GM23338 (cell line): Measurements from ENCODE around the gene NR5A2. TPM values are rescaled to one million over a fixed set of nuclear protein-coding genes. Genes with fewer than 3 reads are reported as not detected.

Source experiments
- ATAC-seq: fragments of 200-7000 bp; cut with Tn5 transposase; 3 replicates; pipeline ENCODE4 v1.9.1; 2020
- DNase-seq: peaks from one replicate; pipeline ENCODE4 v3.0.0-alpha.2; 2015; ENCODE audit warnings: low spot score
- H2AFZ ChIP-seq: fragments of 200-600 bp; sonication (generic); 2 replicates; pipeline ENCODE4 v1.8.0; 2016; ENCODE audit warnings: antibody characterized with exemption, mild to moderate bottlenecking, moderate library complexity
- H3F3A ChIP-seq: fragments of 200-600 bp; sonication (generic); replicated peaks from 2 replicates; pipeline ENCODE4 v1.8.0; 2017; ENCODE audit warnings: antibody characterized with exemption, mixed run types, low read depth
- H3K27ac ChIP-seq: fragments of 200-600 bp; sonication (generic); 2 replicates; pipeline ENCODE4 v1.6.1; 2016; ENCODE audit warnings: low read depth
- H3K27me3 ChIP-seq: fragments of 200-600 bp; sonication (generic); 2 replicates; pipeline ENCODE4 v1.8.0; 2016; ENCODE audit warnings: mild to moderate bottlenecking, mixed run types, moderate library complexity; ENCODE audit not compliant: insufficient read depth
- H3K36me3 ChIP-seq: fragments of 200-600 bp; sonication (generic); 2 replicates; pipeline ENCODE4 v1.8.0; 2016; ENCODE audit warnings: mild to moderate bottlenecking; ENCODE audit not compliant: insufficient read depth
- H3K4me1 ChIP-seq: fragments of 200-600 bp; sonication (generic); 2 replicates; pipeline ENCODE4 v1.8.0; 2016; ENCODE audit warnings: mild to moderate bottlenecking, moderate library complexity; ENCODE audit not compliant: insufficient read depth
- H3K4me2 ChIP-seq: fragments of 200-600 bp; sonication (generic); 2 replicates; pipeline ENCODE4 v1.7.1; 2017; ENCODE audit warnings: mixed run types
- H3K4me3 ChIP-seq: fragments of 200-600 bp; sonication (generic); 2 replicates; pipeline ENCODE4 v1.6.1; 2016; ENCODE audit warnings: mixed run types
- H3K79me2 ChIP-seq: fragments of 200-600 bp; sonication (generic); replicated peaks from 2 replicates; pipeline ENCODE4 v1.8.0; 2017; ENCODE audit warnings: mild to moderate bottlenecking; ENCODE audit not compliant: insufficient read depth
- H3K9me2 ChIP-seq: fragments of 200-600 bp; sonication (generic); 2 replicates; pipeline ENCODE4 v1.8.0; 2017; ENCODE audit not compliant: insufficient read depth
- H4K20me1 ChIP-seq: fragments of 200-600 bp; sonication (generic); replicated peaks from 2 replicates; pipeline ENCODE4 v1.8.0; 2017; ENCODE audit warnings: mild to moderate bottlenecking; ENCODE audit not compliant: insufficient read depth
- H3K27ac Mint-ChIP-seq: 2 replicates; pipeline ENCODE4 v1.8.0; 2020; ENCODE audit warnings: inconsistent platforms, mild to moderate bottlenecking, moderate library complexity, mixed read lengths
- H3K27me3 Mint-ChIP-seq: 3 replicates; pipeline ENCODE4 v1.8.0; 2022; ENCODE audit warnings: low read depth, mild to moderate bottlenecking, moderate library complexity, mixed read lengths, inconsistent platforms; ENCODE audit not compliant: insufficient read depth, poor library complexity
- H3K36me3 Mint-ChIP-seq: 3 replicates; pipeline ENCODE4 v1.8.0; 2021; ENCODE audit warnings: low read depth, mild to moderate bottlenecking, inconsistent platforms, moderate library complexity, mixed read lengths
- H3K4me1 Mint-ChIP-seq: 3 replicates; pipeline ENCODE4 v1.8.0; 2020; ENCODE audit warnings: mild to moderate bottlenecking, inconsistent platforms, mixed read lengths
- H3K4me3 Mint-ChIP-seq: 3 replicates; pipeline ENCODE4 v1.8.0; 2021; ENCODE audit warnings: moderate library complexity, mild to moderate bottlenecking, inconsistent platforms, mixed read lengths
- H3K9me3 Mint-ChIP-seq: 3 replicates; pipeline ENCODE4 v1.8.0; 2020; ENCODE audit warnings: moderate library complexity, mild to moderate bottlenecking, inconsistent platforms, mixed read lengths
- CREB1 ChIP-seq: fragments of 250-450 bp; sonication (Bioruptor Pico); IDR thresholded peaks from 2 replicates; pipeline ENCODE4 v1.5.0; 2020; ENCODE audit warnings: low read depth, mild to moderate bottlenecking, moderate library complexity
- ETS1 ChIP-seq: IDR thresholded peaks from 2 replicates; pipeline ENCODE4 v1.6.1; 2016; ENCODE audit warnings: antibody characterized with exemption
- JUNB ChIP-seq: IDR thresholded peaks from one replicate; pipeline ENCODE4 v1.6.1; 2016; ENCODE audit warnings: antibody characterized with exemption; ENCODE audit not compliant: unreplicated experiment
- NANOG ChIP-seq: IDR thresholded peaks from 2 replicates; pipeline ENCODE4 v1.6.1; 2016; ENCODE audit warnings: antibody characterized with exemption, borderline replicate concordance
- POLR2AphosphoS5 ChIP-seq: IDR thresholded peaks from 2 replicates; pipeline ENCODE4 v1.6.1; 2016; ENCODE audit warnings: antibody characterized with exemption, low read depth
- STAT1 ChIP-seq: IDR thresholded peaks from one replicate; pipeline ENCODE4 v1.6.1; 2016; ENCODE audit warnings: antibody characterized with exemption; ENCODE audit not compliant: unreplicated experiment
- ZNF331 ChIP-seq: fragments of 250-450 bp; sonication (Bioruptor Pico); IDR thresholded peaks from 2 replicates; pipeline ENCODE4 v1.5.0; 2020; ENCODE audit warnings: low read depth, mild to moderate bottlenecking, moderate library complexity
- ZNF462 ChIP-seq: fragments of 250-450 bp; sonication (Bioruptor Pico); IDR thresholded peaks from 2 replicates; pipeline ENCODE4 v1.5.0; 2020; ENCODE audit warnings: mild to moderate bottlenecking, moderate library complexity
- polyA plus RNA-seq: library from polyadenylated mRNA; unstranded; fragments of >200 nt; fragmentation: Nextera tagmentation; extraction: Ambion mirVana; gene quantifications from 2 replicates; pipeline ENCODE4 v1.2.1, GENCODE V29; 2016
- total RNA-seq: library from RNA; depleted of rRNA; stranded (reverse); fragments of >200 nt; shearing (Covaris generic); gene quantifications from 2 replicates; pipeline ENCODE4 v1.2.3, GENCODE V29; 2014

The NR5A2 gene
- total and polyA plus RNA-seq, 2 experiments from 2014 or later, result 4.4 to 13.1 TPM

GRCh38 chr1:199995096-199995685, 32.3 kb upstream of the NR5A2 start (continued):
- TF ChIP-seq ZNF462 (CRISPR knock-in tag), result no peak
- TF ChIP-seq POLR2AphosphoS5, result no peak
- no peak for TF ChIP-seq STAT1

DNA sequence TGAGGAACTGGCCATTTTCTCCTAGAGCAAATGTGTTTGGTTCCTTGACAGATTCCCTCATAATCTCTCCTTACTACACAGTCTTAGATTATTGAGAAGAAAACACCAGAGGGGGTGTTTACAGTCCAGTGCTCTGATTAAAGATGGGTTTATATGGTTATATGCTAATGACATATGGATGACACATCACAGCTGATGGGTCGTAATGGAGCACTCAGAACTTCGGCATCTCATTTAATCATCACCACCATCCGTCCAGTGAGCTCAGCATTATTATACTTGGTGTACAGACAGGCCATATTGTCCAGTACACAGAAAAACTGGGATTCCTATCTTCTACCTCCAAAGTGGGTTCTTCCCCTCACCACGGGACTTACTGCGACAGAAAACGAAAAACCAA, 22.3 kb upstream of the NR5A2 start:
- no peak for ATAC-seq
- H3K27me3 Mint-ChIP-seq, result peaks cover 2% of the 10 kb centered on the region
- H4K20me1 ChIP-seq, result no peaks in the 10 kb centered on the region

More for the DNA sequence above, 22.3 kb upstream of the NR5A2 start:
- TF ChIP-seq CREB1 (CRISPR knock-in tag) (no peak), JUNB (no peak), NANOG (no peak), ETS1 (no peak), ZNF331 (CRISPR knock-in tag) (no peak)
- H3K4me3 ChIP-seq, result no peak overlapping the region
- H3K4me2 ChIP-seq, result no peak overlapping the region
- no peaks in the 10 kb centered on the region for H3K4me1 ChIP-seq
- Mint-ChIP-seq H3K36me3 (no peaks in the 10 kb centered on the region), H3K4me1 (no peaks in the 10 kb centered on the region), H3K4me3 (no peak overlapping the region), H3K9me3 (no peaks in the 10 kb centered on the region), H3K27ac (no peak overlapping the region)
- no peaks in the 10 kb centered on the region for H3K27me3 ChIP-seq
- H3K9me2 ChIP-seq, result 0 out of 2 replicates have a peak, but pooled peaks cover 2% of the 10 kb centered on the region
- H3K36me3 ChIP-seq, result no peaks in the 10 kb centered on the region
- no peaks in the 10 kb centered on the region for H3K79me2 ChIP-seq
- no peak overlapping the region for H2AFZ ChIP-seq
- H3K27ac ChIP-seq, result no peak overlapping the region
- no peaks in the 10 kb centered on the region for H3F3A ChIP-seq
- no peak for DNase-seq
